Lower leg skin (tissue), 3 donors: ENCODE measurements around the gene ARHGDIA.

ENCODE experiments used
- CTCF ChIP-seq, 3 donors: fragments of 450-650 bp; IDR thresholded peaks; one replicate each; pipeline ENCODE4 v1.5.1; 2016; ENCODE audit warnings: antibody characterized with exemption in 3 of 3, mild to moderate bottlenecking in 3 of 3, moderate library complexity in 2 of 3
- POLR2A ChIP-seq, 2 donors: fragments of 450-650 bp; IDR thresholded peaks; one replicate each; pipeline ENCODE4 v1.6.1; 2016 to 2017; ENCODE audit warnings: antibody characterized with exemption in 2 of 2, mild to moderate bottlenecking in 1 of 2, moderate library complexity in 1 of 2

- no peak for TF ChIP-seq CTCF (IDR thresholded peaks at IDR 0.05)
- TF ChIP-seq POLR2A (IDR thresholded peaks at IDR 0.05): no peak
These were observed 38.5 kb downstream of the ARHGDIA start for GRCh38 chr17:81832608-81833159.
